Measurements from ENCODE around the gene OR10G6. TPM values are rescaled to one million over a fixed set of nuclear protein-coding genes. Genes with fewer than 3 reads are reported as not detected.

OR10G6 gene, protein sequence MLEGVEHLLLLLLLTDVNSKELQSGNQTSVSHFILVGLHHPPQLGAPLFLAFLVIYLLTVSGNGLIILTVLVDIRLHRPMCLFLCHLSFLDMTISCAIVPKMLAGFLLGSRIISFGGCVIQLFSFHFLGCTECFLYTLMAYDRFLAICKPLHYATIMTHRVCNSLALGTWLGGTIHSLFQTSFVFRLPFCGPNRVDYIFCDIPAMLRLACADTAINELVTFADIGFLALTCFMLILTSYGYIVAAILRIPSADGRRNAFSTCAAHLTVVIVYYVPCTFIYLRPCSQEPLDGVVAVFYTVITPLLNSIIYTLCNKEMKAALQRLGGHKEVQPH
- total RNA-seq: not detected
- long read RNA-seq: 0 reads

DNA sequence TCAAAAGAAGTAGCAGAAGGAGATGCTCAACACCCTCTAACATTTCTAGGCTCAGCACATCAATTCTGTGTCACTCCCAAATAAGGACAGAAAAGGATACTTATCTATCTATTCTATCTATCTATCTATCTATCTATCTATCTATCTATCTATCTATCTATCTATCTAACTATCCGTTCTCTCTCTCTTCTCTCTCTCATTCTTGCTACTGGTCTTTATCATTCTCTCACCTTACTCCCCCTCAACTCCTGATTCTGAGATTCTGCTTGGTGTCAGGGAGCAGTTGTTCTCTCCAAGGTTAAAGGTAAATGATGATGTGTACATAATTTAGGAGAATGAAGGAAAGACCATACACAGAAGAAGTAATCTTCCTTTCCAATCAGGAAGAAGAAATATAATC is at the start of gene OR10G6:
Gene OR10G6, minus strand, starts transcription at position 43 of the 400 bp plus-strand sequence. Its CDS starts 0 bp downstream, at position 43.
- no peaks in the 10 kb centered on the region for H3K27me3 ChIP-seq (ENCODE audit: low read depth)
- H3K4me1 ChIP-seq: no peaks in the 10 kb centered on the region
- no peaks in the 10 kb centered on the region for H3K36me3 ChIP-seq
- intact Hi-C loops (cut with micrococcal nuclease): no loop called here
- H3K27ac ChIP-seq (replicated peaks): no peak within 1 kb of the TSS
- no peaks in the 10 kb centered on the region for H3K9me3 ChIP-seq (replicated peaks)
- no peak for DNase-seq
- no peak within 1 kb of the TSS for H3K4me3 ChIP-seq
- TF ChIP-seq, protein P1, sequence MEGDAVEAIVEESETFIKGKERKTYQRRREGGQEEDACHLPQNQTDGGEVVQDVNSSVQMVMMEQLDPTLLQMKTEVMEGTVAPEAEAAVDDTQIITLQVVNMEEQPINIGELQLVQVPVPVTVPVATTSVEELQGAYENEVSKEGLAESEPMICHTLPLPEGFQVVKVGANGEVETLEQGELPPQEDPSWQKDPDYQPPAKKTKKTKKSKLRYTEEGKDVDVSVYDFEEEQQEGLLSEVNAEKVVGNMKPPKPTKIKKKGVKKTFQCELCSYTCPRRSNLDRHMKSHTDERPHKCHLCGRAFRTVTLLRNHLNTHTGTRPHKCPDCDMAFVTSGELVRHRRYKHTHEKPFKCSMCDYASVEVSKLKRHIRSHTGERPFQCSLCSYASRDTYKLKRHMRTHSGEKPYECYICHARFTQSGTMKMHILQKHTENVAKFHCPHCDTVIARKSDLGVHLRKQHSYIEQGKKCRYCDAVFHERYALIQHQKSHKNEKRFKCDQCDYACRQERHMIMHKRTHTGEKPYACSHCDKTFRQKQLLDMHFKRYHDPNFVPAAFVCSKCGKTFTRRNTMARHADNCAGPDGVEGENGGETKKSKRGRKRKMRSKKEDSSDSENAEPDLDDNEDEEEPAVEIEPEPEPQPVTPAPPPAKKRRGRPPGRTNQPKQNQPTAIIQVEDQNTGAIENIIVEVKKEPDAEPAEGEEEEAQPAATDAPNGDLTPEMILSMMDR (IDR thresholded peaks at IDR 0.05; ENCODE audit: borderline replicate concordance): no peak

DNA sequence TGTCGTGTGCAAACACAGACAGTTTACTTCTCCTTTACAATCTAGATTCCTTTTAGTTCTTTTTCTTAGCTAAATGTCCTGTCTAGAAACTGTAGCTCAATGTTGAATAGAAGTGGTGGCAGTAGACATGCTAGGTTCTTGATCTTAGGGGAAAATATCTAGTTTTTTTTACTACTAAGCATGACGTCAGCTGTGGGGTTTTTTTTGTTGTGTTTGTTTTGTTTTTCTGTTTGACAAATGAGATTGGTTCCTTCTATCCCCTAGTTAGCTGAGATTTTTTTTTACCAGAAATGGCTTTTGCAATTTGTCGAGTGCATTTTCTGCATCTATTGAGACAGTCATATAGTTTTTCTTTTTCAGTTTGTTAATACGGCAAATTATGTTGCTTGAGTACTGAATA is 48.5 kb upstream of the OR10G6 start:
- no peak for DNase-seq
- intact Hi-C loops (cut with micrococcal nuclease): no loop called here
- H3K36me3 ChIP-seq: no peaks in the 10 kb centered on the region
- H3K4me1 ChIP-seq: no peaks in the 10 kb centered on the region
- H3K27ac ChIP-seq (replicated peaks): no peak overlapping the region
- TF ChIP-seq, protein P1 (IDR thresholded peaks at IDR 0.05; ENCODE audit: borderline replicate concordance): no peak
- no peaks in the 10 kb centered on the region for H3K9me3 ChIP-seq (replicated peaks)
- no peak overlapping the region for H3K4me3 ChIP-seq
- no peaks in the 10 kb centered on the region for H3K27me3 ChIP-seq (ENCODE audit: low read depth)

DNA sequence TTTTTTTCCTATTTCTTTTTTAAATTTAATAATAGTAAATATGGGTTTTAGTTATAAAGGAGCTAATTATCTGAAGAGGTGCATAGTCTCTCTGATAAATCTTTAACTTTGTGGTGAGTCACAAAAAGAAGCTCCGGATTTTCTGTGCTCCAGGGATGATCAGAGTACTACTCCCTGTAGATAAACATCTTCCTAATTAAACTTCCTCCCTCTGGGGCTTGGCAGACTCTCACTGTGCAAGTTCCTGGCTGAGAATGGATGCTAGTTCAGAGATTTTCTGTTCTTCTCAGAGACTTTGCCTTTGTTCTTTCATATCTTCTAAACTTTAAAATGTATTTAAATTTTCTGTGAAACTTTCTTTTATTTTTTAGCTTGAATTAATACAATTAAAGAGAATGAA is 46.3 kb upstream of the OR10G6 start, which contains the start of gene OR10G7:
Gene OR10G7, minus strand, starts transcription at position 72 of the 400 bp plus-strand sequence. CDS start 2,324 bp downstream, outside the sequence.
- H3K27me3 ChIP-seq (ENCODE audit: low read depth): no peaks in the 10 kb centered on the region
- no peaks in the 10 kb centered on the region for H3K36me3 ChIP-seq
- no peak within 1 kb of the TSS for H3K4me3 ChIP-seq
- TF ChIP-seq, protein P1 (IDR thresholded peaks at IDR 0.05; ENCODE audit: borderline replicate concordance): no peak
- DNase-seq: no peak
- H3K9me3 ChIP-seq (replicated peaks): no peaks in the 10 kb centered on the region
- intact Hi-C loops (cut with micrococcal nuclease): no loop called here
- H3K4me1 ChIP-seq: no peaks in the 10 kb centered on the region
- H3K27ac ChIP-seq (replicated peaks): no peak within 1 kb of the TSS

DNA sequence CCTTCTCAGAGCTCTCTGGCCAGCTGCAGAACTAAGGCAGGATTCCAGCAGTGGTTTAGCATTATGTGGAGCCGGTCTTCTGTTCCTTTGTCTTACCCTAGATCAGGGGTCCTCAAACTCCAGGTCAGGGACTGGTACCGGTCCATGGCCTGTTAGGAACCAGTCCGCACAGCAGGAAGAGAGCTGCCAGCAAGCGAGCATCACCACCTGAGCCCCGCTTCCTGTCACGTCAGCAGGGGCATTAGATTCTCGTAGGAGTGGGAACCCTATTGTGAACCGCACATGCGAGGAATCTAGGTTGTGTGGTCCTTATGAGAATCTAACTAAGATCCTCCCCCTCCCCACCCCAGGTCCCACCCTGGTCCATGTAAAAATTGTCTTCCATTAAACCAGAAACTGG is 44.6 kb upstream of the OR10G6 start:
- Histone ChIP-seq H3K9me3 (replicated peaks) (no peaks in the 10 kb centered on the region), H3K4me1 (no peaks in the 10 kb centered on the region), H3K27ac (replicated peaks) (no peak overlapping the region), H3K27me3 (ENCODE audit: low read depth) (no peaks in the 10 kb centered on the region), H3K36me3 (no peaks in the 10 kb centered on the region), H3K4me3 (no peak overlapping the region)
- DNase-seq: no peak
- intact Hi-C loops (cut with micrococcal nuclease): no loop called here
- TF ChIP-seq, protein P1 (IDR thresholded peaks at IDR 0.05; ENCODE audit: borderline replicate concordance): no peak

DNA sequence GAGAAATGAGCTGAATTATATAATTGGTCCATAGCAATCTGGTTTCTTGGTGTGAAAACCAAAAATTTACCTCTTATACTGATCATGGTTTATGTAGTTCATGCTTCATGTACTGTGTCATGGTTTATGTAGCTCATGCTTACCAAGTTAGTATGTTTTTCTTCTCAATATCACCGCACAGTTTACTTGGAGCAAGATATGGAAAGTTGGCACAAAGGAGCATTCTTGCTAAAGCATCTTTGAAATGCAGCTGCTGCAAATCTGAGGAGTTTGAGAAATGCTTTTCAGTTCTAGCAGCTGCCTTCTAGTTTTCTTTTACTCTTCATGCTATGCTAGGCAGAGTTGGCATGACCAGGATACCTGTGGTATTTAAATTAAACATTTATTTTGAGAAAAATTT is 41.7 kb upstream of the OR10G6 start:
- Histone ChIP-seq H3K4me3 (no peak overlapping the region), H3K36me3 (no peaks in the 10 kb centered on the region), H3K27ac (replicated peaks) (no peak overlapping the region), H3K4me1 (no peaks in the 10 kb centered on the region), H3K9me3 (replicated peaks) (no peaks in the 10 kb centered on the region), H3K27me3 (ENCODE audit: low read depth) (no peaks in the 10 kb centered on the region)
- intact Hi-C loops (cut with micrococcal nuclease): no loop called here
- no peak for DNase-seq
- TF ChIP-seq, protein P1 (IDR thresholded peaks at IDR 0.05; ENCODE audit: borderline replicate concordance): no peak
